Loucy (cell line): ENCODE data around the gene BCHE.

Source experiments
- CTCF ChIP-seq: fragments of 200-600 bp; sonication (generic); conservative IDR thresholded peaks from 2 replicates; pipeline ENCODE4 v1.5.1; 2014; ENCODE audit warnings: mild to moderate bottlenecking, antibody characterized with exemption, low read length
- EZH2phosphoT487 ChIP-seq: fragments of 200-600 bp; IDR thresholded peaks from 2 replicates; pipeline ENCODE4 v1.6.1; 2018; ENCODE audit warnings: antibody characterized with exemption, mild to moderate bottlenecking, moderate library complexity, borderline replicate concordance

GRCh38 chr3:165803471-165803870 lies 33.8 kb downstream of the BCHE start:
- no peak for TF ChIP-seq CTCF
- no peak for TF ChIP-seq EZH2phosphoT487
